GM12873 (cell line): ENCODE results near the gene EARS2.

Experiments used
- TF ChIP-seq, protein P1 (sequence below): IDR thresholded peaks from 2 replicates; pipeline ENCODE4 v1.5.1; 2012; ENCODE audit warnings: low read depth, mild to moderate bottlenecking, moderate library complexity, low read length, control low read depth; ENCODE audit not compliant: insufficient read depth; ENCODE audit errors: missing control alignments

The EARS2 gene

DNA sequence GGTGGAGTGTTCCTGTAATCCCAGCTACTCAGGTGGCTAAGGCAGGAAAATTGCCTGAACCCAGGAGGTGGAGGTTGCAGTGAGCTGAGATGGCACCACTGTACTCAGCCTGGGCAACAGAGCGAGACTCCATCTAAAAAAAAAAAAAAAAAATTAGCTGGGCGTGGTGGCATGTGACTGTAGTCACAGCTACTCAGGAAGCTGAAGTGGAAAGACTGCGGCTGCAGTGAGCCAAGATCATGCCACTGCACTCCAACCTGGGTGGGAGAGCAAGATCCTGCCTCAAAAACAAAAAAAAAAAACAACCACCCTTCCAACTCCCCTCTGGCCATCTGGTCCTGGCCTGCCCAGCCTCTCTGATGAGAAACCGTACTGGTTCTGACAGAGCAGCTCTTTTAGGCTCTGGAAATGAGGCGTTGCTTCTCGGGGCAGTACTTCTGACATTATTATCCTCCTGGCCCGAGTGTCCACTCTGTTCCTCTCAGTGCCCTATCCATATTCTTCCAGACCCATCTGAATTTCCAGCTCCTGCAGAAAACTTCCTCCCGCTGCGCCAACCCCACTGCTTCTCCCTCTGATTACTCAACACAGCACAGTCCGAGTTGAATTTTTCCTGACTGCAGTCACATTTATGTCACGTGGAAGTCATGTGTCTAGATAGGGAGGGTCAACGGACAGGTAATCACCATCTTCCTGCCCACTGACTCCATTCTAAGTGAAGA lies 60.2 kb downstream of the EARS2 start:
- TF ChIP-seq, protein P1, sequence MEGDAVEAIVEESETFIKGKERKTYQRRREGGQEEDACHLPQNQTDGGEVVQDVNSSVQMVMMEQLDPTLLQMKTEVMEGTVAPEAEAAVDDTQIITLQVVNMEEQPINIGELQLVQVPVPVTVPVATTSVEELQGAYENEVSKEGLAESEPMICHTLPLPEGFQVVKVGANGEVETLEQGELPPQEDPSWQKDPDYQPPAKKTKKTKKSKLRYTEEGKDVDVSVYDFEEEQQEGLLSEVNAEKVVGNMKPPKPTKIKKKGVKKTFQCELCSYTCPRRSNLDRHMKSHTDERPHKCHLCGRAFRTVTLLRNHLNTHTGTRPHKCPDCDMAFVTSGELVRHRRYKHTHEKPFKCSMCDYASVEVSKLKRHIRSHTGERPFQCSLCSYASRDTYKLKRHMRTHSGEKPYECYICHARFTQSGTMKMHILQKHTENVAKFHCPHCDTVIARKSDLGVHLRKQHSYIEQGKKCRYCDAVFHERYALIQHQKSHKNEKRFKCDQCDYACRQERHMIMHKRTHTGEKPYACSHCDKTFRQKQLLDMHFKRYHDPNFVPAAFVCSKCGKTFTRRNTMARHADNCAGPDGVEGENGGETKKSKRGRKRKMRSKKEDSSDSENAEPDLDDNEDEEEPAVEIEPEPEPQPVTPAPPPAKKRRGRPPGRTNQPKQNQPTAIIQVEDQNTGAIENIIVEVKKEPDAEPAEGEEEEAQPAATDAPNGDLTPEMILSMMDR: no peak

DNA sequence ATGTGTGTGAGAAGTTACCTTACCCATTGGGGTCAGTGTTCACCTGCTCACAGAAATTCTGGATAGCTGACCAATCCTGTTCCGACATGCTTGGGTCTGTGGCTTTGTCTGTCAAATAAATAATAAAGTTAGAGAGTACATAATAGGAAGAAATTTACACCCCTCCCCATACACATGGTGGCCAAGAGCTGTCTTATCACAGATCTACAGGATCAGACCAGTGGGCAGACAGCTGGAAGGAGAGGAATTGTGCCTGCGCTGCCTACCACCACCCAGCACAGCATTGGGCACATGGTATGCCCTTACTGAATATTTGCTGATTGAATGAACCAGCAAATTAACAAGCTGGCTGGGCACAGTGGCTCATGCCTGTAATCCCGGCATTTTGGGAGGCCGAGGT lies 61.5 kb downstream of the EARS2 start:
- TF ChIP-seq, protein P1: no peak

DNA sequence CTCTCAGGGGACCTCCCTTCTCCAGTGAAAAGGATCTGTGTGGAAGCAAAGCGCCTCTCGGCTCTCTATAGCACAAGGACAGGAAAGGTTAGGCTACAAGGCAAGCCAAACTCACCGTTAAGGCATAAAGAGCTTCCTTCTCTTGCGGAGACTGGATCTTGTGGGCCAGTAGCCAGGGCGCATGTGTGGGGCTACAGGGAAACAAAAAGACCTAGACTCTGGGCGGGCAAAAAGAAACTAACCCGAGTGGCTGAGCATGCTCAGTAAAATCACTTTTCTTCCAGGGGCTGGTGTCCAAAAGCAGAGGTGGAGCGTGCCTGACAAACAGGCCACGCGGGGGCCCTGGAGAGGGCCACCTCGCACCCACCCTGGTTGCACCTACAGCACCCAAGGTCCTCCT lies 63.0 kb downstream of the EARS2 start:
- TF ChIP-seq, protein P1: no peak

DNA sequence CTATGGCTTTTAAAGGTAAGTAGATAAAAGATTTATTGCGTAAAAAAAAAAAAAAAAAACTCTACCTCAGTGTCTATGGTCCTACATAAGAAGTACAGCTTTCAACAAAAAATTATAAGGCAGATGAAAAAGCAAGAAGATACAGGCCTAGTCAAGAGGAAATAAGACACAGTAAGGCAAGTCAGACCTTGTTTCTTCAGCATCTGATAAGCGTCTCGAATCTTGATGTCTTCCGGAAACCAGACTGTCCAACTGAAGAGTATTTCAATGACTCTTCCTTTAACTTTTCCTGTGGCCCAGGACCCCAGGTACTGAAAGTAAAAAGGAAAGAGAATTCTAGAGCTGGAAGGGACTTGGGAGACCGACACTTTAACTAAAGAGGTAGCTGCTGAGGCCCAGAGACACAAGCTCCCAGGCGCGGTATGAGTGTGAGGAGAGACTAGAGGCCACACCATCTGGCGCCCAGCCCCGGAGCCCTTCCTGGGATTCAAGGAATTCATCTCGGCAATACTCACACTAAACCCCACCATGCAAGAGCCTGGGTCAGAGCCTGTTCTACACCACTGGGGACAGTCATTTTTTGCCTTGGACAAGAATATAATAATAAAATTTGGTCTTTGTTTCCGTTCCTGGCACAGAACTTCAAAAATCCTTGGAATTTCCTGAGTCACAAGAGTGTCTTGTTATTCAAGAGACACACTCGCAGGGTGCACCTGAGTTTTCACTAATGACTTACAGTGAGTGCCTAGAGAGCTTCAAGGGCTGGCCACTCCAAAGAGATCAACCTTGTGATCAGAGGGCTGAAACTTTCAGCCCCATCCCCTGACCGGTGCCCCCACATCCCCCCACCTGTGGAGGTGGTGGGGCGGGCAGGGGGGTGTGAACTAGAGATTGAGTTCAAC lies 65.4 kb downstream of the EARS2 start:
- TF ChIP-seq, protein P1: no peak

DNA sequence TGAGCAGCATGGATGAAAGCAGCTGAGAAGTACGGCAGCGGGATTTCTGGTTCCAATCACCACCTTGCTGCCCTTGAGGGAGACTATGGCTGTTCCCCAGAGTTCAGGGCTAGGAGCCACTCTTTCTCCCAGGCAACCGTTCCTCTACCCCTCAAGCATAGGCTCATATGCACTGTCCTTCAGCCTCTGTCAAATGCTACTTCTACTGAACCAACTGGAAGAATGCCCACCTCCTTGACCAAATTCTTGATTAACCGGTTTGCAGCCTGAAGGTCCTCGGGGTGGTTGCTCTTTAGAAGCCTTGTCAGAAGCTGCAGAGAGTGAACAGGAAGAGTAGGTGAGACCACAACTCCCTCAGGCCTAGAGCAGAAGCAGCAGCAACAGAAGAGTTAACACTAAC lies 70.7 kb downstream of the EARS2 start:
- TF ChIP-seq, protein P1: no peak

DNA sequence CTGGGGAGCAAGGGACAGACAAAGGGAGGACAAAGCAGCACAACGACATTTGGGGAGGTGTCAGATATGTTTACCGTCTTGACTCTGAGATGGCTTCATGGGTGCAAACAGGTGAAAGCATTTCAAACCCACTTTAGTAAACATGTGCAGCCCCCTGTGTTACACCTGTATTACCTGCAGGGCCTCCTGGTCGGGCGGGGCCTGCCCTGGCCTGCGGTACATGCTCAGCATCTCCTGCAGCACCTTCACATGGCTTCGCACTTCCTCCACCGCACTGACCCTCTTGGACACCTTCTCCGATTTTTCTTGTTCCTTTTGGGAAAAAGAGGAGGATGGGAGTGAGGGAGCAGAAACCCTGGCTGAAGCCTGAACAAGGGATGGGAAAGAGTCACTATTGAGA lies 71.3 kb downstream of the EARS2 start:
- TF ChIP-seq, protein P1: no peak

DNA sequence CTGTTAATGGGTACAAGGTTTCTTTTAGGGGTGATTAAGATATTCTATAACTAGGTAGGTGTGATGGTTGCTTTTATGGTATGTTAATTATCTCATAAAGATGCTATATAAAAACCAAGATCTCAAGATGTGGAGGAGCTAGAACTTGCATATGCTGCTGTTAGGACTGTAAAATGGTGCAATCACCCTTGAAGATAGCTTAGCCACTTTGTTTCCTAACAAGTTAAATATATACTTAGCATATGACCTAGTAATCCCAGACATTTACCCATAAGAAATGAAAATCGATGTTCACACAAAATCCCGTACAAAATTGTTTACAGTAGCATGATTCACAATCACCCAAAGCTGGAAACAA lies 71.9 kb downstream of the EARS2 start:
- TF ChIP-seq, protein P1: no peak
